GM12874 (cell line): Measurements from ENCODE around the gene SYCE1L.

Experiments
- TF ChIP-seq, protein P1 (sequence below): IDR thresholded peaks from 2 replicates; pipeline ENCODE4 v1.5.1; 2011; ENCODE audit warnings: low read depth, mild to moderate bottlenecking, control low read depth, low read length, moderate library complexity; ENCODE audit not compliant: insufficient read depth

SYCE1L gene

DNA sequence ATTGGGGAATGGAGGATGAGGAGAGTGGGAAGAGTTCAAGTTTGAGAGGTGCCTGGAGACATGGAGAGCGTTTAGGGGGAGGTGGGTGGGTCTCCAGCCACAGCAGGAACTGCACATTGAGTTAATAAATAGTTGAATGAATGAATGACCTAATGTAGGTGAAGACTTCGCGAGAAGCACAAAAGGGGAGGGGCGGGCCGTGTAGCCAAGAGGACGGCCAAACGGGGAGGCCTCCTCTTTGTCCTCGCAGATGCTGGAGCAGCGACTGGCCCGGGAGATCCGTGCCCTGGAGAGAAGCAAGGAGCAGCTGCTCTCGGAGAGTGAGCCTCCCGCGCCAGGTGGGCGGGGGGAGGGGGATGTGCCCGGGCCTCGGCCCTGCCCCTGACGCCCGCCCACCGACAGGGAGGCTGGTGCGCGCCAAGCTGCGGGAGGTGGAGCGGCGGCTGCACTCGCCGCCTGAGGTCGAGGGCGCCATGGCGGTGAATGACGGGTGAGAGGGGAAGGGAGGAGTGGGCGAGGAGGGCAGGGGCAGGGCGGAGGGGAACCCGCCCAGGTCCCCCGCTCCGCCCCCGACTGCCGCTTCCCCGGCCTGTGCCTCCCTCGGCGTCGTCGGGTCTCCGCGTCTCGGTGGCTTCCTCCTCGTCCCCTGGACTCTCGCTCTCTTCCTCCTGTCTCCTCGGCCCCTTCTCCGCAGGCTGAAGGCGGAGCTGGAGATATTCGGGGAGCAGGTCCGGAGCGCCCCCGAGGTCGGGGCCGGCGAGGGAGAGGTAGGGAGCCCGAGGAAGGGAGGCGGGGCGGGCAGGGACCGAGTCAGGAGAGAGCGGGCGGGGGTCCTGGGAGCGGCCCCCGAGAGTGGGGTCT lies 12.9 kb downstream of the SYCE1L start:
- TF ChIP-seq, protein P1, sequence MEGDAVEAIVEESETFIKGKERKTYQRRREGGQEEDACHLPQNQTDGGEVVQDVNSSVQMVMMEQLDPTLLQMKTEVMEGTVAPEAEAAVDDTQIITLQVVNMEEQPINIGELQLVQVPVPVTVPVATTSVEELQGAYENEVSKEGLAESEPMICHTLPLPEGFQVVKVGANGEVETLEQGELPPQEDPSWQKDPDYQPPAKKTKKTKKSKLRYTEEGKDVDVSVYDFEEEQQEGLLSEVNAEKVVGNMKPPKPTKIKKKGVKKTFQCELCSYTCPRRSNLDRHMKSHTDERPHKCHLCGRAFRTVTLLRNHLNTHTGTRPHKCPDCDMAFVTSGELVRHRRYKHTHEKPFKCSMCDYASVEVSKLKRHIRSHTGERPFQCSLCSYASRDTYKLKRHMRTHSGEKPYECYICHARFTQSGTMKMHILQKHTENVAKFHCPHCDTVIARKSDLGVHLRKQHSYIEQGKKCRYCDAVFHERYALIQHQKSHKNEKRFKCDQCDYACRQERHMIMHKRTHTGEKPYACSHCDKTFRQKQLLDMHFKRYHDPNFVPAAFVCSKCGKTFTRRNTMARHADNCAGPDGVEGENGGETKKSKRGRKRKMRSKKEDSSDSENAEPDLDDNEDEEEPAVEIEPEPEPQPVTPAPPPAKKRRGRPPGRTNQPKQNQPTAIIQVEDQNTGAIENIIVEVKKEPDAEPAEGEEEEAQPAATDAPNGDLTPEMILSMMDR: no peak

DNA sequence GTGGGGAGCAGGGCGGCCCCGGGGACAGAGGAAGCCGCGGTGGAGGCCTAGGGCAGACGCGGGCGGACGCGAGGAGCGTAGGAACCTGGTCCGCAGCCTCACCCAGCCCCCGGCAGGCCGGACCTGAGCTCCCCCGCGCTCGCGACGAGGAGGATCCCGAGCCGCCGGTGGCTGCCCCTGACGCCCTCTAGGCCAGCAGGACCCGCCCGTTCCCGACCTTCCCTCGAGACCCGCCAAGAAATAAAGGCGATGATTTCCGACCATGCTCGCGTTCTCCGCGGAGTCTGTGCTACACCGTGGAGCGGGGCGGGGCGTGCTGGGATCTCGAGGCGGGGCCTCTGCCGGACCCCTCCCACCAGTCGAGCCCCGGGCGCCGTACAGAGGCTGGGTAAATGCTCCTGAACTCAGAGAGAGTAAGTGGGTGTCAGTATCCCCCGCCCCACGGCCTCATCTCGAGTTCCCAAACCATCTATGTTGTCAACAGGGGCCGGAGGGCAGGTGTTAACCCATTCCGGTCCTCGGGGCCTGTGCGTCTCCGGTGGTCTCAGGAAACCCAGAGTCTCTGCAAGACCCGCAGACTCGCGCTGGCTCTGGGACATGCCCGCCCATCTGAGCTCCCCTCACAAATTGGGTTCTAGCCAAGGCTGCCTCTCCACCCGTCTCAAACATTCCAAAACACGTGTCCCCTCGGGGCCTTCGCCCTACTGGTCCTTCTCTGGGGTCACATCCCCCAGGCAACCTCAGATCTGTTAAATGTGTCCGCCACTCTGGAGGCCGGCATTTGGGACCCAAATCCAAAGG lies 13.7 kb downstream of the SYCE1L start:
- TF ChIP-seq, protein P1: no peak

DNA sequence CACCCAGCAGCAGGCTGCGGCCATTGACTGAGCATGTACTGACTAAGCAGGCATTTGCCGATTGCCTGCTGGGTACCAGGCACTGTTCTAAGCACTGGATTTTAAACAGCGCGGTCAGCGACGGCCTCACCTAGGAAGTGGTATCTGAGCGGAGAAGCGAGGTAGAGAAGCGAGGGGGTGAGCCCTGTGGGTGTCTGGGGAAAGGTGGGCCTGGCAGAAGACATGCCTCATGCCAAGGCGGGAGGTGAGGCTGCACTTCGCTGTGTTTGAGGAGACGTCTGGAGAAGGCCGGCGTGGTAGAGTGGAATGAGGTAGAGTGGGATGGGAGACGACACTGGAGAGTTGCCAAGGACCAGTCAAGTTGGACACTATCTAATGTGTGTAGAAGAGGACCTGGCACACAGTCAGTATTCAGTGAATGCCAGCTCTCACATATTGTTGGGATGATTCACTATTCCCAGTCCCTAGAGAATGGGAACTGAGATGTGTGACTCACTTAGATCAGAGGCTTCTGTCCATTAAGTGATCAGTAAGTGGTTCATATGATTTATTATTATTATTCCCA lies 14.4 kb downstream of the SYCE1L start:
- TF ChIP-seq, protein P1: no peak

DNA sequence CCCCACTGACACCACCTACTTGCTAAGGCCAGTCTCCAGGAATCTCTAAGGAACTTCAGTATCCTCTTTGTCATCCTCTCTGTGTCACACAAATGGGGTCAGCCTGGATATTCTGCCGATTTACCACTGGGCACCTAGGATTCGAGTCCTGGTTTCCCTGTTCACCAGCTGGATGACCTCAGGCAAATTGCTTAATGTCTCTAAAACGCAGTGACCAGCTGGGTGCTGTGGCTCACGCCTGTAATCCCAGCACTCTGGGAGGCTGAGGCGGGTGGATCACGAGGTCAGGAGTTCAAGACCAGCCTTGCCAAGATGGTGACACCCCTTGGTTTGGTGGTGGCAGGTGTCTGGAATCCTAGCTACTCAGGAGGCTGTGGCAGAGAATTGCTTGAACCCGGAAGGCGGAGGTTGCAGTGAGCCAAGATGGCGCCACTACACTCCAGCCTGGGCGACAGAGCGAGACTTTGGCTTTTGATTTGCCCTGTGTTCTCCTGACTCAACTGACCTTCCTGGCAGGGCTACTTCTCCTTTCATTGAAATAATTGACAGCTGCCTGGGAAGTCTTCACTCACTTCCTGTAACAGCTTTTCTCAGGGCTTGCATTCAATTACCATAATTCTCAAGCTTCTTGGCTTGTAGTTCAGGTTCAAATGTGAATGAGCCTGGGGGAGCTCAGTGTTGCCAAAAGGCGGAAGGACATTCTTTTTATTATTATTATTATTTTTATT lies 15.4 kb downstream of the SYCE1L start:
- TF ChIP-seq, protein P1: no peak

DNA sequence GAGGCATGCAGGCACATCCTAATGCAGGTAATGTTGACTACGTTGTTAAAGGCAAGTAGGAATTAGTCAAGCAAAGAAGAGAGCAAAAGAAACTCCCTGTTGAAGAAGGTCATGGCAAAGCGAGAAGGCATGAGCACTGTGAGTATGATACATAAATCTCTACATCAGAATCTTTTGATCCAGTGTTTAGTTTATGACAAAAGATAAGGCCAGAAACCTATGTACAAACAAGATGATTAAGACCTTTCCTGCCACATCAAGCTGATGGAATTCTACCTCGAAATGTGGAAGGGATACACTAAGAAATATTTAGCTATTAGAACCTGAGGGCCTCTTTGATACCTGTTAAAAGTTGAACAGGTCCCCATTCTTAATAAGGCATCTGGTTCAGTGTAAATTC lies 20.2 kb downstream of the SYCE1L start:
- TF ChIP-seq, protein P1: no peak

DNA sequence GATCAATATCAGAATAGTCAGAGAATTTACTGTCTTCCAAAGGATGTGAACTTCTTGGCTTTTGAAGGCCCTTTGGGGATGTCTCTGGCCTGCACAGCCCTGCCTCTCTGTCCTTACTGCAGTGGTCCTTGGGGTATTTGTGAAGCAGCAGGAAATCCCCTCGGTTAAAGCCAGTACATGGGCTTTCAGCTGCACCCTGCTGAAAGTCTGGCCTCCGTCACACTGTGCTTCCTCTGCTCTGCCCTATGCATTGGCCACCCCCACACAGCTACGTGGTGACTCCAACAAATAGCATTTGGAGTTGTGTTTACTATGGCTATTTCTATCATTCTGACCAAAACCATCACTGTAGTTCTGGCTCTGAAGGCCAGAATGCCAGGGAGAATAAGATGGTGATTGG lies 21.2 kb downstream of the SYCE1L start:
- TF ChIP-seq, protein P1: no peak
